ENCODE results near the gene CGA.

DNA sequence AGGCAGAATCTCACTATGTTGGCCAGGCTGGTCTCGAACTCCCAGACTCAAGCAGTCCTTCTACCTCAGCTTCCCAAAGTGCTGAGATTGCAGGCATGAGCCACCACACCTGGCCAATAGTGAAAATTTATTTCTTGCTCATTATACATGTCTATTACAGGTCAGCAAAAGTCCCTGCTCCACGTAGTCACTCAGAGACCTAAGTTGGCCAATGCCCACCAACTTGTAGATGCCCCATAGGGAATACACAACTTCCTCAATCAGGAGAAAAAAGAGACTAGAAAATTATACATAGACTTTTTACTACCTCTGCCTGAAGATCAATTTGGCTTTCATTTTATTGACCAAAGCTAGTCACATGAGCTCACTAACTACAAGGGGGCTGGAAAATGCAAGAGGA is 22.0 kb upstream of the CGA start:
- TF ChIP-seq, protein P1, sequence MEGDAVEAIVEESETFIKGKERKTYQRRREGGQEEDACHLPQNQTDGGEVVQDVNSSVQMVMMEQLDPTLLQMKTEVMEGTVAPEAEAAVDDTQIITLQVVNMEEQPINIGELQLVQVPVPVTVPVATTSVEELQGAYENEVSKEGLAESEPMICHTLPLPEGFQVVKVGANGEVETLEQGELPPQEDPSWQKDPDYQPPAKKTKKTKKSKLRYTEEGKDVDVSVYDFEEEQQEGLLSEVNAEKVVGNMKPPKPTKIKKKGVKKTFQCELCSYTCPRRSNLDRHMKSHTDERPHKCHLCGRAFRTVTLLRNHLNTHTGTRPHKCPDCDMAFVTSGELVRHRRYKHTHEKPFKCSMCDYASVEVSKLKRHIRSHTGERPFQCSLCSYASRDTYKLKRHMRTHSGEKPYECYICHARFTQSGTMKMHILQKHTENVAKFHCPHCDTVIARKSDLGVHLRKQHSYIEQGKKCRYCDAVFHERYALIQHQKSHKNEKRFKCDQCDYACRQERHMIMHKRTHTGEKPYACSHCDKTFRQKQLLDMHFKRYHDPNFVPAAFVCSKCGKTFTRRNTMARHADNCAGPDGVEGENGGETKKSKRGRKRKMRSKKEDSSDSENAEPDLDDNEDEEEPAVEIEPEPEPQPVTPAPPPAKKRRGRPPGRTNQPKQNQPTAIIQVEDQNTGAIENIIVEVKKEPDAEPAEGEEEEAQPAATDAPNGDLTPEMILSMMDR (IDR thresholded peaks at IDR 0.05): no peak
- no peak for TF ChIP-seq ZFX (IDR thresholded peaks at IDR 0.05; ENCODE audit: borderline replicate concordance)

Data from 22Rv1 (cell line).